Lower leg skin (tissue), 4 donors: ENCODE results near the gene DNAJC4. TPM values are rescaled to one million over a fixed set of nuclear protein-coding genes. Genes with fewer than 3 reads are reported as not detected.

Experiments
- DNase-seq, 2 donors: peaks; one replicate each; pipeline ENCODE4 v3.0.0-alpha.2; 2019; ENCODE audit warnings: low spot score in 2 of 2
- H3K4me3 ChIP-seq: fragments of 200-600 bp; sonication (generic); 2 replicates; pipeline ENCODE4 v1.5.1; 2017; ENCODE audit warnings: mild to moderate bottlenecking, low read depth; ENCODE audit not compliant: poor library complexity, severe bottlenecking
- POLR2A ChIP-seq, 2 donors: fragments of 450-650 bp; IDR thresholded peaks; one replicate each; pipeline ENCODE4 v1.6.1; 2016 to 2017; ENCODE audit warnings: antibody characterized with exemption in 2 of 2, mild to moderate bottlenecking in 1 of 2, moderate library complexity in 1 of 2
- WGBS, 2 donors: methylation state at CpG; one replicate each; pipeline ENCODE4 v1.1.5; 2018; 5-methylcytosine and 5-hydroxymethylcytosine counted together
- intact Hi-C: fragments of 100-400 bp; cut with DNase I; formaldehyde crosslinking; loops from one replicate; pipeline ENCODE4 v1.15.0; 2023; ENCODE audit warnings: low total_unique reads
- total RNA-seq, 4 donors: library from RNA; depleted of rRNA; stranded (reverse); fragments of >200 nt; gene quantifications; one replicate each; pipeline ENCODE4 v1.1.0, GENCODE V29; 2016
- TF ChIP-seq, protein P1 (sequence below), 3 donors: fragments of 450-650 bp; IDR thresholded peaks; one replicate each; pipeline ENCODE4 v1.5.1; 2016; ENCODE audit warnings: antibody characterized with exemption in 3 of 3, mild to moderate bottlenecking in 3 of 3, moderate library complexity in 2 of 3

DNAJC4 gene
- total RNA-seq, 4 donors from 2014 or later, result 19.2 to 37.6 (median 30.8) TPM

GRCh38 chr11:64233913-64234586 is 3.7 kb downstream of the DNAJC4 start, which contains the start of gene VEGFB:
VEGFB (plus strand) TSS chr11:64234584; CDS start chr11:64234834, 250 bp downstream.
- DNase-seq, result peak in 1 of 2 donors; percentile 94
- peak within 1 kb of the TSS; percentile 44 for H3K4me3 ChIP-seq
- 3 to 5% methylated on average over 11 to 42 of the region's 62 CpGs for WGBS, 2 donors

GRCh38 chr11:64234647-64235379 is 4.5 kb downstream of the DNAJC4 start:
- no peak for TF ChIP-seq POLR2A (IDR thresholded peaks at IDR 0.05)
- TF ChIP-seq, protein P1, sequence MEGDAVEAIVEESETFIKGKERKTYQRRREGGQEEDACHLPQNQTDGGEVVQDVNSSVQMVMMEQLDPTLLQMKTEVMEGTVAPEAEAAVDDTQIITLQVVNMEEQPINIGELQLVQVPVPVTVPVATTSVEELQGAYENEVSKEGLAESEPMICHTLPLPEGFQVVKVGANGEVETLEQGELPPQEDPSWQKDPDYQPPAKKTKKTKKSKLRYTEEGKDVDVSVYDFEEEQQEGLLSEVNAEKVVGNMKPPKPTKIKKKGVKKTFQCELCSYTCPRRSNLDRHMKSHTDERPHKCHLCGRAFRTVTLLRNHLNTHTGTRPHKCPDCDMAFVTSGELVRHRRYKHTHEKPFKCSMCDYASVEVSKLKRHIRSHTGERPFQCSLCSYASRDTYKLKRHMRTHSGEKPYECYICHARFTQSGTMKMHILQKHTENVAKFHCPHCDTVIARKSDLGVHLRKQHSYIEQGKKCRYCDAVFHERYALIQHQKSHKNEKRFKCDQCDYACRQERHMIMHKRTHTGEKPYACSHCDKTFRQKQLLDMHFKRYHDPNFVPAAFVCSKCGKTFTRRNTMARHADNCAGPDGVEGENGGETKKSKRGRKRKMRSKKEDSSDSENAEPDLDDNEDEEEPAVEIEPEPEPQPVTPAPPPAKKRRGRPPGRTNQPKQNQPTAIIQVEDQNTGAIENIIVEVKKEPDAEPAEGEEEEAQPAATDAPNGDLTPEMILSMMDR (IDR thresholded peaks at IDR 0.05), result no peak
- peak overlapping the region; percentile 44 for H3K4me3 ChIP-seq
- no peak for DNase-seq
- intact Hi-C loops, result no loop called here
- WGBS, 2 donors, result 1 to 7% methylated on average over 10 to 15 of the region's 80 CpGs

More at GRCh38 chr11:64233913-64234586, 3.7 kb downstream of the DNAJC4 start, which contains the start of gene VEGFB:
- intact Hi-C loops, result no loop called here
- TF ChIP-seq, protein P1 (IDR thresholded peaks at IDR 0.05), result no peak
- no peak for TF ChIP-seq POLR2A (IDR thresholded peaks at IDR 0.05)

DNA sequence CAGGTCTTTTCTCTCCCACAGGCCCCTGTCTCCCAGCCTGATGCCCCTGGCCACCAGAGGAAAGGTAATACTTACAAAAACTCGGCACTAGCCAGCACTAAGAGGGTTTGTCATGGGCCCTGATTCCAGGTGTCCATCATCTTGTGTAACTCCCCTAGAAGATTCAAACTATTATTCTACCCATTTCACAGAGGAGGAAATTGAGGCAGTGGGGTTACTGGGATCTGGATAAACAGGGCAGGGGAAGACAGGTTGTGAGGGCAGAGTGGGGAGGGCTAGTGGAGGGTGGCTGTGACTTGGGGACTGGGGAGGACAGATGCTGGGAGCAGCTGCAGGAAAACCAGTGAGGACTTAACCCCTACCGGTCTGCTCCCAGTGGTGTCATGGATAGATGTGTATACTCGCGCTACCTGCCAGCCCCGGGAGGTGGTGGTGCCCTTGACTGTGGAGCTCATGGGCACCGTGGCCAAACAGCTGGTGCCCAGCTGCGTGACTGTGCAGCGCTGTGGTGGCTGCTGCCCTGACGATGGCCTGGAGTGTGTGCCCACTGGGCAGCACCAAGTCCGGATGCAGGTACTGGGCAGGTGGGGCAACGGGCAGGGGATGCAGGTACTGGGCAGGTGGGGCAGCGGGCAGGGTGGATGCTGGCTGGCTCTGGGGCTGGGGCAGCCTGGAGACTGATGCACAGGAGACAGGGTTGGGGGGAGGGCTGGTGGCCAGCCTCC is 5.3 kb downstream of the DNAJC4 start:
- peak overlapping the region; percentile 44 for H3K4me3 ChIP-seq
- no peak for TF ChIP-seq POLR2A (IDR thresholded peaks at IDR 0.05)
- TF ChIP-seq, protein P1 (IDR thresholded peaks at IDR 0.05), result no peak
- WGBS, 2 donors, result 72 to 77% methylated on average over 12 of the region's 12 CpGs
- no peak for DNase-seq
- intact Hi-C loops, result no loop called here

DNA sequence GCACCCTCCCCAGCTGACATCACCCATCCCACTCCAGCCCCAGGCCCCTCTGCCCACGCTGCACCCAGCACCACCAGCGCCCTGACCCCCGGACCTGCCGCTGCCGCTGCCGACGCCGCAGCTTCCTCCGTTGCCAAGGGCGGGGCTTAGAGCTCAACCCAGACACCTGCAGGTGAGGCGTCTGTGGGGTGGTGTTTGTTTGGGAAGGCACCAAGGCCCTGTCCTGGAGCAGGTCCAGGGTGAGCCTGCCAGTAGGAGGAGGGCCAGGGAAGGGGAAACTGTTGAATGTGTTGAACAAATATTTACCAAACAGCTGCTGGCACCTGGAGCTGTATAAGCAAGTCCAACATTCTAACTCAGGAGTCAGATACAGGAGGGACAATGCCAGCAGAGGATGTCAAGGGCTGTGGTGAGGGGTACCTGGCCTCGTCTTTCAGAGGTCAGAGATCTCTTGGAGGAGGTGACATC is 7.2 kb downstream of the DNAJC4 start:
- WGBS, 2 donors, result 48 to 67% methylated on average over 6 to 12 of the region's 12 CpGs
- intact Hi-C loops, result no loop called here
- TF ChIP-seq, protein P1 (IDR thresholded peaks at IDR 0.05), result no peak
- no peak for TF ChIP-seq POLR2A (IDR thresholded peaks at IDR 0.05)
- DNase-seq, result no peak
- no peak overlapping the region for H3K4me3 ChIP-seq

DNA sequence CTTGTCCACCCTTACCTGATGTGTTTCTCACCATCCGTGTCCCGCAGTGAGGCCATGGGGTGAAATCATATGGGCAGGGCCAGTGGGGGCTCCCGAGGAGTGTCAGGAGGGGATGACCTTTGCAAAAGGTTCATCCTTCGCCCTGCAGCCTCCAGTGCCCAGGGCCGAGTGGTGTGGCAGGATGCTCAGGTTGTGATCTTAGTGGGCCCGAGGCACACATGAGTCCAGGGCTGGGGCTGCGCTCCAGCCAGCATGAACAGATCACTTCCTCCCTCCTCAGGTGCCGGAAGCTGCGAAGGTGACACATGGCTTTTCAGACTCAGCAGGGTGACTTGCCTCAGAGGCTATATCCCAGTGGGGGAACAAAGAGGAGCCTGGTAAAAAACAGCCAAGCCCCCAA is 7.7 kb downstream of the DNAJC4 start:
- 73 to 80% methylated on average over 9 of the region's 9 CpGs for WGBS, 2 donors
- intact Hi-C loops, result no loop called here
- TF ChIP-seq, protein P1 (IDR thresholded peaks at IDR 0.05), result no peak
- TF ChIP-seq POLR2A (IDR thresholded peaks at IDR 0.05), result no peak
- H3K4me3 ChIP-seq, result no peak overlapping the region
- no peak for DNase-seq
